Thyroid gland (tissue), 4 donors: ENCODE results near the gene SASH1. TPM values are rescaled to one million over a fixed set of nuclear protein-coding genes. Genes with fewer than 3 reads are reported as not detected.

Source experiments
- DNase-seq, 2 donors: peaks; one replicate each; pipeline ENCODE4 v3.0.0-alpha.2; 2019
- H3K27ac ChIP-seq, 3 donors: fragments of 200-600 bp; sonication (generic); 1 replicate in 2 of 3; 2 replicates in 1 of 3; pipeline ENCODE4 v1.5.1; 2016 to 2019; ENCODE audit warnings: mild to moderate bottlenecking in 1 of 3, moderate library complexity in 1 of 3
- H3K27me3 ChIP-seq: fragments of 200-600 bp; sonication (generic); one replicate; pipeline ENCODE4 v1.5.1; 2019
- H3K36me3 ChIP-seq, 2 donors: fragments of 200-600 bp; sonication (generic); one replicate each; pipeline ENCODE4 v1.5.1; 2016 to 2019
- H3K4me1 ChIP-seq, 2 donors: fragments of 200-600 bp; sonication (generic); one replicate each; pipeline ENCODE4 v1.5.1; 2017 to 2019
- H3K4me3 ChIP-seq, 3 donors: fragments of 200-600 bp; sonication (generic); replicated peaks in 1 of 3; 1 replicate in 2 of 3; 2 replicates in 1 of 3; pipeline ENCODE4 v1.5.1; 2016; ENCODE audit warnings: mild to moderate bottlenecking in 1 of 3
- H3K9me3 ChIP-seq: fragments of 200-600 bp; sonication (generic); one replicate; pipeline ENCODE4 v1.5.1; 2017
- POLR2A ChIP-seq, 2 donors: fragments of 450-650 bp; IDR thresholded peaks; one replicate each; pipeline ENCODE4 v1.6.1; 2017; ENCODE audit warnings: antibody characterized with exemption in 2 of 2, mild to moderate bottlenecking in 2 of 2, moderate library complexity in 1 of 2
- WGBS, 2 donors: methylation state at CpG; one replicate each; pipeline ENCODE4 v1.1.5; 2017; 5-methylcytosine and 5-hydroxymethylcytosine counted together
- intact Hi-C: fragments of 100-400 bp; cut with DNase I; formaldehyde crosslinking; loops from one replicate; pipeline ENCODE4 v1.15.1; 2023
- total RNA-seq, 4 donors: library from RNA; depleted of rRNA; stranded (reverse); fragments of >200 nt; gene quantifications; one replicate each; pipeline ENCODE4 v1.2.3, GENCODE V29; 2016
- TF ChIP-seq, protein P1 (sequence below), 6 experiments: fragments of 200-600 bp in 3 of 6; fragments of 450-650 bp in 3 of 6; sonication (generic) in 3 of 6; IDR thresholded peaks; one replicate each; pipeline ENCODE4 v1.5.1; 2016 to 2019; ENCODE audit warnings: antibody characterized with exemption in 6 of 6, mild to moderate bottlenecking in 2 of 6, inconsistent platforms in 1 of 6, moderate library complexity in 1 of 6

Gene SASH1
- total RNA-seq, 4 donors from 2014 or later: 154 to 235 (median 190) TPM

DNA sequence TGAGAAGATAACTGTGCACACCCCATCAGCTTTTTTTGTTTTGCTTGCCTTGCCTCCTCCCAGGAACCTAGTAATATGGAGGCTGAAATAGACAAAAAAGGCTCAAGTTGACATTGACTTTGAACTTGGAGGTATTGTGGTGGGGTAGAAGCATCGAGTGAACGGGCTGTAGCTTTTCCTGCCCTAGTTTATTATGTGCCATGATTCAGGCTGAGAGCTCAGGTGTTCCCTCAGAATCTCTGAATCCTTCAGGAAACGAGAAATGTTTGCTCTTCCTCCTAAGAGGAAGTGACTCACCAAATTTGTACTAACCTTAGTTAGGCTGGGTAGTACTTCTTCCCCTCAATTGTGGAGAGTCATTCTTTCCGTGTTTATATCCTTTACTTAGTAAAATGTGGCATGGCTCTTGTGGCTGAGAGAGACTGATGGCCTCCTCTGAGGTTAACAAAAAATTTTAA lies 98.8 kb downstream of the SASH1 start:
- 29 to 32% methylated on average over 4 of the region's 4 CpGs for WGBS, 2 donors
- H3K27me3 ChIP-seq: no peaks in the 10 kb centered on the region
- peaks cover 48 to 68% of the 10 kb centered on the region in 2 donors for H3K4me1 ChIP-seq
- peak overlapping the region; percentile 61 to 96 (median 82) for H3K27ac ChIP-seq
- TF ChIP-seq, protein P1, sequence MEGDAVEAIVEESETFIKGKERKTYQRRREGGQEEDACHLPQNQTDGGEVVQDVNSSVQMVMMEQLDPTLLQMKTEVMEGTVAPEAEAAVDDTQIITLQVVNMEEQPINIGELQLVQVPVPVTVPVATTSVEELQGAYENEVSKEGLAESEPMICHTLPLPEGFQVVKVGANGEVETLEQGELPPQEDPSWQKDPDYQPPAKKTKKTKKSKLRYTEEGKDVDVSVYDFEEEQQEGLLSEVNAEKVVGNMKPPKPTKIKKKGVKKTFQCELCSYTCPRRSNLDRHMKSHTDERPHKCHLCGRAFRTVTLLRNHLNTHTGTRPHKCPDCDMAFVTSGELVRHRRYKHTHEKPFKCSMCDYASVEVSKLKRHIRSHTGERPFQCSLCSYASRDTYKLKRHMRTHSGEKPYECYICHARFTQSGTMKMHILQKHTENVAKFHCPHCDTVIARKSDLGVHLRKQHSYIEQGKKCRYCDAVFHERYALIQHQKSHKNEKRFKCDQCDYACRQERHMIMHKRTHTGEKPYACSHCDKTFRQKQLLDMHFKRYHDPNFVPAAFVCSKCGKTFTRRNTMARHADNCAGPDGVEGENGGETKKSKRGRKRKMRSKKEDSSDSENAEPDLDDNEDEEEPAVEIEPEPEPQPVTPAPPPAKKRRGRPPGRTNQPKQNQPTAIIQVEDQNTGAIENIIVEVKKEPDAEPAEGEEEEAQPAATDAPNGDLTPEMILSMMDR (IDR thresholded peaks at IDR 0.05): no peak
- TF ChIP-seq POLR2A (IDR thresholded peaks at IDR 0.05): no peak
- H3K4me3 ChIP-seq: no peak overlapping the region
- no peak for DNase-seq
- intact Hi-C loops: no loop called here
- H3K36me3 ChIP-seq: no peaks in the 10 kb centered on the region
- no peaks in the 10 kb centered on the region for H3K9me3 ChIP-seq

DNA sequence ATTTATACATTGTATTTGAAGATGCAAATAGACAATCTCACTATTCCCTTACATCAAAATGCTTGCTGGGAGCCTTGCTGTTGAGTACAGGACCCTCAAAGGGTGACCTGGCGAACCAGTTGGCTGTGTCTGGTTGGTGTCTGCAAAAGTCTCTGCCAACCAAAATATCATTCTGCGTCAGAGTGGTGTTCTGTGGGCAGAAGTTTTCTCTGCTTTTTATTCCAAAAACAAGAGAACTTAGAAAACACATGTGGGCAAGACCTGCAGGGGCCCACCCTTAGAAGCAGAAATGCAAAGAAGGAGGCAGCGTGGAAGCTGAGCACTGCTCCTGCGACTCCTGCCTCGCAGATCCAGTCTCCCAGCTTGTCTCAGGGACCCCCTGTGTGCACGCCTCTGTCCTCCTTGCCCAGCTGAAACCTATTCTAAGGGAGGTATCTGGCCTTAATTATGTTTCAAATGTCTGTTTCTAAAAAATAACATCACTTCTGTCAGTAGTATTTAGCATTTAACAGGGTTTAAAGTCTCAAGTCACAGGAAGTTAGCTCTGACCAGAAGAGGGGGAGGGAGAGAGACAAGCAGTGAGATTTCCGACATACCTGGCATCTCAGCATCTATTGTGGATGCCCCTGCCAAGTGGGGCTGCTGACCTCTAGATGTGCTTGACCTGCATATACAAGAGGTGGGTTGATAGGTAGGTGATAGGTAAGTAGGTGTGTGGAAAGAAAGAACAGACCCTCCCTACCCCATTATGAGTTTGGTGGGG lies 101.3 kb downstream of the SASH1 start:
- DNase-seq: no peak
- 90 to 95% methylated on average over 7 of the region's 7 CpGs for WGBS, 2 donors
- Histone ChIP-seq H3K27me3 (no peaks in the 10 kb centered on the region), H3K4me1 (peaks cover 59 to 86% of the 10 kb centered on the region in 2 donors), H3K36me3 (no peaks in the 10 kb centered on the region), H3K27ac (peak overlapping the region in 2 of 3 donors; percentile 64 to 71), H3K9me3 (no peaks in the 10 kb centered on the region), H3K4me3 (no peak overlapping the region)
- TF ChIP-seq, protein P1 (IDR thresholded peaks at IDR 0.05): no peak
- TF ChIP-seq POLR2A (IDR thresholded peaks at IDR 0.05): no peak
- intact Hi-C loops: no loop called here

DNA sequence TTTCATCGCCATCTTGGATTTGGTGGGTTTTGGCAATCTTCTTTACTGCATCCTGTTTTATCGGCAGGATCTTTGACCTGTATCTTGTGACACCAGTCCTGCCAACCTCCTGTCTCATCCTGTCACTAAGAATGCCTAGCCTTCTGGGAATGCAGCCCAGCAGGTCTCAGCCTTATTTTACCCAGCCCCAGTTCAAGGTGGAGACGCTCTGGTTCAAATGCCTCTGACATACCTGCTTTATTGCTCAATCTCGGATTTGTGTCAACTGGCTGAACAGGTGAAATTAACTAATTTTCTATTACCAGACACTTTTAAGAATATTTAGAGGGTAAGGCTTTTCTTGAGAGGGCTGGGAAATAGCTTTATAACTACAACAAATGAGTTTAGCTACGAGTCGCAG lies 102.5 kb downstream of the SASH1 start:
- WGBS, 2 donors: 75 to 94% methylated on average over 6 of the region's 6 CpGs
- Histone ChIP-seq H3K27me3 (no peaks in the 10 kb centered on the region), H3K27ac (peak overlapping the region in 2 of 3 donors; percentile 64 to 71), H3K9me3 (no peaks in the 10 kb centered on the region), H3K4me3 (no peak overlapping the region), H3K4me1 (peaks cover 59 to 74% of the 10 kb centered on the region in 2 donors), H3K36me3 (no peaks in the 10 kb centered on the region)
- intact Hi-C loops: no loop called here
- no peak for DNase-seq
- TF ChIP-seq, protein P1 (IDR thresholded peaks at IDR 0.05): no peak
- TF ChIP-seq POLR2A (IDR thresholded peaks at IDR 0.05): no peak

DNA sequence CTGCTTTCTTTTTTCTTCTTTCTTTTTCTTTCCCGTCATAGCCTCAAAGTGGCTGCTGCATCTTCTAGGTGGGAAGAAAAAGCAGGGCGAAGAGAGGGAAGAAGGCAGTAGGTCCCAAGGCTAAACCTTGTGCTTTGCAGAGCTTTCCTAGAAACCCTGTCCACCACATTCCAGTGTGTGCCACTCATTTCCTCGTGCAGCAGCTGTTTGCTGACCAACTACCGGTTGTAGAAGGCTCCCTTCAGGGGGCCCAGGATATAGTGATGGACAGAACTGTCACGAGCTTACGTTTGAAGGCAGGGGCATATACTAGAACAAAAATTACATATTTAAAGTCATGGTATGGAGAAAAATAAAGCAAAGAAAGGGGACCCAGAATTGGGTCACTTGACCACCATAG lies 103.0 kb downstream of the SASH1 start:
- Histone ChIP-seq H3K4me1 (peaks cover 54 to 69% of the 10 kb centered on the region in 2 donors), H3K27ac (peak overlapping the region in 2 of 3 donors; percentile 64 to 71), H3K36me3 (no peaks in the 10 kb centered on the region), H3K9me3 (no peaks in the 10 kb centered on the region), H3K27me3 (no peaks in the 10 kb centered on the region), H3K4me3 (no peak overlapping the region)
- DNase-seq: no peak
- TF ChIP-seq POLR2A (IDR thresholded peaks at IDR 0.05): no peak
- TF ChIP-seq, protein P1 (IDR thresholded peaks at IDR 0.05): no peak
- intact Hi-C loops: no loop called here
- 85 to 88% methylated on average over 6 of the region's 6 CpGs for WGBS, 2 donors

DNA sequence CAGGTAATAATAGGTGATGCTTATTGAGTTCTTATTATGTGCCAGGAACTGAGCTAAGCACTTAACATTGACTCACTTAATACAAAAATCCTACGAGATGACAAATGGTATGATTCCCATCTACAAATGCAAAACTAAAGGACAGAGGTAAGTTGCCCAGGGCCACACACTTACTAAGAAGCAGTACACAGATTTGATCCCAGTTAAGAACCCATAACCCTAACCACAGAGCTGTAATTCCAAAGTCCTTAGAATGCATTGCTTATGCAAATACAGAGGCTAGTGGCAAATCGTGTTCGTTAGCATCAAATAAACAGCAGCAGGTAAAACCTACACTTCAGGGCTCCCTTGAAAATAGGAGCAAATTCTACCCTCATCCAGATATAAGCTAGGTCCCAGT lies 104.0 kb downstream of the SASH1 start:
- Histone ChIP-seq H3K27ac (peak overlapping the region; percentile 3 to 92 (median 71)), H3K4me3 (no peak overlapping the region), H3K36me3 (peaks cover 0 to 3% of the 10 kb centered on the region in 2 donors), H3K4me1 (peaks cover 50 to 66% of the 10 kb centered on the region in 2 donors), H3K27me3 (no peaks in the 10 kb centered on the region), H3K9me3 (no peaks in the 10 kb centered on the region)
- no peak for DNase-seq
- WGBS, 2 donors: 87 to 91% methylated on average over 3 of the region's 3 CpGs
- intact Hi-C loops: no loop called here
- TF ChIP-seq POLR2A (IDR thresholded peaks at IDR 0.05): no peak
- TF ChIP-seq, protein P1 (IDR thresholded peaks at IDR 0.05): no peak
